NB4 (cell line): ENCODE results near the gene CDHR3.

ENCODE experiments used
- DNase-seq: peaks from one replicate; pipeline ENCODE4 v3.0.0; 2010; ENCODE audit warnings: low read depth
- H3K4me3 ChIP-seq: one replicate; pipeline ENCODE4 v1.5.1; 2011; ENCODE audit warnings: mild to moderate bottlenecking, low read depth, low read length, moderate library complexity
- MYC ChIP-seq: IDR thresholded peaks from 2 replicates; pipeline ENCODE4 v1.6.1; 2011; ENCODE audit warnings: low read depth, low read length
- POLR2A ChIP-seq: IDR thresholded peaks from 2 replicates; pipeline ENCODE4 v1.6.1; 2011; ENCODE audit warnings: mild to moderate bottlenecking; ENCODE audit not compliant: insufficient read length; ENCODE audit errors: extremely low read depth
- TF ChIP-seq, protein P1 (sequence below): IDR thresholded peaks from one replicate; pipeline ENCODE4 v1.5.1; 2012; ENCODE audit warnings: low read depth, low read length
- TF ChIP-seq, protein P2 (sequence below): IDR thresholded peaks from 2 replicates; pipeline ENCODE4 v1.6.1; 2011; ENCODE audit warnings: low read depth, low read length

Gene CDHR3

DNA sequence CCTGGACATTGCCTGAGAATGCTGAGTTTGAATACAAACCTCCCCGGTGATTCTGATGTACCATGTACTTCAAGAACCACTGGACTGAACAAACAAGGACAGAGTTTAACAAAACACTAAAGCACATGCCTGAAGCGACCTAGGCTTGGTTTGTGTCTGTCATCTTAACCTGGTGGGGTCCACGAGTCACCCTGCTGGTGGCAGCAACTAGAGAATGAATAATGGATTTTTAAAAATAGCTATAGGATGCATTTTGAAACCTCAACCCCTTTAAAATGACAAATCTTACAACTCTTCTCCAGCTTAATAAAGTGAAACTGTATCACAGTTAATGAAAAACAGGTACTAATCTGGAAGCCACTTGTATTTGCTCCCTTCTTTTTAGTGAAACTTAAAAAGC is 25.2 kb downstream of the CDHR3 start:
- no peak for DNase-seq
- TF ChIP-seq, protein P1, sequence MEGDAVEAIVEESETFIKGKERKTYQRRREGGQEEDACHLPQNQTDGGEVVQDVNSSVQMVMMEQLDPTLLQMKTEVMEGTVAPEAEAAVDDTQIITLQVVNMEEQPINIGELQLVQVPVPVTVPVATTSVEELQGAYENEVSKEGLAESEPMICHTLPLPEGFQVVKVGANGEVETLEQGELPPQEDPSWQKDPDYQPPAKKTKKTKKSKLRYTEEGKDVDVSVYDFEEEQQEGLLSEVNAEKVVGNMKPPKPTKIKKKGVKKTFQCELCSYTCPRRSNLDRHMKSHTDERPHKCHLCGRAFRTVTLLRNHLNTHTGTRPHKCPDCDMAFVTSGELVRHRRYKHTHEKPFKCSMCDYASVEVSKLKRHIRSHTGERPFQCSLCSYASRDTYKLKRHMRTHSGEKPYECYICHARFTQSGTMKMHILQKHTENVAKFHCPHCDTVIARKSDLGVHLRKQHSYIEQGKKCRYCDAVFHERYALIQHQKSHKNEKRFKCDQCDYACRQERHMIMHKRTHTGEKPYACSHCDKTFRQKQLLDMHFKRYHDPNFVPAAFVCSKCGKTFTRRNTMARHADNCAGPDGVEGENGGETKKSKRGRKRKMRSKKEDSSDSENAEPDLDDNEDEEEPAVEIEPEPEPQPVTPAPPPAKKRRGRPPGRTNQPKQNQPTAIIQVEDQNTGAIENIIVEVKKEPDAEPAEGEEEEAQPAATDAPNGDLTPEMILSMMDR: no peak
- TF ChIP-seq MYC (no peak), POLR2A (no peak)
- TF ChIP-seq, protein P2, sequence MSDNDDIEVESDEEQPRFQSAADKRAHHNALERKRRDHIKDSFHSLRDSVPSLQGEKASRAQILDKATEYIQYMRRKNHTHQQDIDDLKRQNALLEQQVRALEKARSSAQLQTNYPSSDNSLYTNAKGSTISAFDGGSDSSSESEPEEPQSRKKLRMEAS: no peak
- H3K4me3 ChIP-seq: no peak overlapping the region

DNA sequence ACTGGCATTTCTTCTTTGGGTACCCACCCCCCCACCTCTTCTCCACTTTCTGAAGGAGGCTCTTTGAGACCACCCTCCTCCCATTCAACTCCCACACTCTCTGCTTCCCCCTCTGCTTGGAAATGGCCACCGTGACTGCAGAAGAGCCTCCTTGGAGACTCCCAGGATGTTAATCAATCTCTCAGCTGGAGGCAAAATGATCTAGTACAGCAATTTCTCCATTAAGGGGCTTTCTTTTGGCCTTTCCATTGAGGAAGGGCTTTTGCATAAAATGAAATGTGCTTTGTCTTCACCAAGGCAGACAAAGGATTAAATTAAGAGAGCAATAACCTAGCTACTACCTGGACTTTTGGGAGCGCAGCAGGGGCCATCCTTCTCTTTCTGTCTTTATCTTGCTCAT is 26.1 kb downstream of the CDHR3 start:
- DNase-seq: no peak
- TF ChIP-seq MYC: no peak
- H3K4me3 ChIP-seq: no peak overlapping the region

DNA sequence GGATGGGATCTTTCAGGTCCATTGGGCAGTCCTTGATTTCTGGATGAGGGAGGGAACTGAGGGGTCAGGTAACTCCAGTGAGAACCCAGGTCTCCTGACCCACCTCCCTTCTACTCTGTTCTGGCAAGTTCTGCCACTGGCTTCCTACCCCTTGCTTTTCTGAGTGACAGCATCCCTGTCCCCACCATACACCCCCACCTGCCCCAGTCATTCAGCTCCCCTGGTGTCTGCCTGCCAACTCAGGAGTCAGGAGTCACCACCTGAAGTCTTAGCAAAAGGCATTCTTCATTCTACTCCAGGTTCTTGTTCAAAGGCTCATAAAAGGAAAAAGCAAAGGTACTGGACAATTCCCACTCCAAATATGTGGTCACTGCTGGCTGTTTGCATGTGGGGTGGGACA is 26.6 kb downstream of the CDHR3 start:
- no peak overlapping the region for H3K4me3 ChIP-seq
- TF ChIP-seq, protein P2: no peak
- TF ChIP-seq POLR2A (no peak), MYC (no peak)
- TF ChIP-seq, protein P1: no peak
- no peak for DNase-seq

DNA sequence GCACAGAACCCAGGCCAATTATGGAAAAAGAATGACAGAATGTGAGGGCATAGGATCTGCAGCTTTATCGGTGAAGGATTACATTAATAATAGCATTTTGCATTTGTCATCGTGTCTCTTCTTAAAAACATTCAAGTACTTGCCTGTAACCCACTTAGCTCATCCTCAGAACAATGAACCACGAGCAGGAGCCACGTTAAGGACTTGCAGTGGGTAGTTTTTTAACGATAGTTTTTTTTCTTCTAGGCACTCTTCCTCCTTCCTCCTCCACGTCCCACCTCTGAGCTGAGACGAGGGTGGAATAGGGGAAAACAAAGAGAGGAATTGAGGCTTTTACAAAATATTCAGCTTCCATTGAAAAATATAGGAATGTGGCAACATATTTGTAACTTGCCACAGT is 27.1 kb downstream of the CDHR3 start:
- no peak for DNase-seq
- TF ChIP-seq, protein P1: no peak
- TF ChIP-seq POLR2A: no peak
- H3K4me3 ChIP-seq: no peak overlapping the region

DNA sequence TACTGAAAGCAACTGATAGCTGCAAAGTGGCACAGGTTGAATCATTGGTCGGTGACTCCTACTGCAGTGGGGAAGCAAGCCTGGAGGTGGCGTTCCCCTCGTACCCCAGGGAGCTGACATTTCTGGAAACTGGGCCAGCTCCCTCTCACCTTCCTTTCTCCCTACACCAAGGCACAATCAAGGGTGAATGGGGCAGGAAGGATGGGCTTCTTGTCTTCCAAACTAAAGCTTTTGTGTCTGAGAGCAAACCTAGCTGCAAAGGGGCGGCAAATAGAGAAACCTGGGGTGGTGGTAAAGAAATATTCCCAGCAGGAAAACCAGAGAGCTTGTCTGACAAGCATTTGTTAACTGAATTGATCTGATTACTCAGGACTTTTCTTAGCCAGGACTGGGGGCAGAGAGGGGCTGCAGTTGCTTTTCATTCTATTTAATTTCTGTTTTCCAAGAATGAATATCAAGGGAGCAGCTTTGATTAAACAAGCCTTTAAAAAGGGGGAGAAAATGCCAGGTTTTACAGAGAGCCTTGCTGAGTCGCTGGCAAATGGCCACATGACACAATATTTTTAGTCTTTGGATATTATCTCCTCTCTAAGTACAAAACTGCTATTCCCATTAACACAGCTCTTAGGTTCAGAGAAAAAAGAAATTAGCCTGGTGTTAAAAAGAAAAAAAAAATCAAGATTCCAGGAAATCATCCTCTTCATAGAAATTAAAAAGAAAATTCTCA is 27.8 kb downstream of the CDHR3 start:
- H3K4me3 ChIP-seq: no peak overlapping the region
- no peak for DNase-seq
- TF ChIP-seq, protein P2: no peak
- TF ChIP-seq MYC (no peak), POLR2A (no peak)
- TF ChIP-seq, protein P1: no peak

DNA sequence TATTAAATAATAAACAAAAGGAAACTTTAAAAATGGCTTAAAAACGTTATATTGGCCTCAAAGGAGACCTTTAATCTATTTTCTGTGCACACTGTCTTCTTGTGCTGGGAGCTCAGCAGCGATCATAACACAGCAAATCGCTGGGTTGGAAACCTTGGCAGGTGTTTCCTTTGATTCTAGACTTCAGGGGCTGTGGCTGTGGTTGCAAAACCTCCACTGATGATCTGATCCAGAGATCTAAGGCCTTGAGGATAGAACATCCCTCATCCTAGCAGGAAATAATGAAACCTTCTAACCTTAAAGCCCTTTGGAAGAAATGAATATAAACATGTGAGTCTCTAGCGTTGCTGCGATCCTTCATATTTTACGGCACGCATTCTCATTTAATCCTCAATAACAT is 29.8 kb downstream of the CDHR3 start:
- no peak overlapping the region for H3K4me3 ChIP-seq
- no peak for DNase-seq

More for the DNA sequence above, 29.8 kb downstream of the CDHR3 start:
- TF ChIP-seq, protein P1: no peak
- TF ChIP-seq MYC (no peak), POLR2A (no peak)
- TF ChIP-seq, protein P2: no peak
